Fibroblast of peridontal ligament (primary cell): ENCODE data around the gene CSN2.
"Not testable (repeated sequence)": the region's sequence is repeated elsewhere in the genome, so short reads cannot be mapped to it uniquely, and the experiment has no call there.

Source experiments
- DNase-seq: peaks from one replicate; pipeline ENCODE4 v3.0.0-alpha.2; 2010; ENCODE audit errors: extremely low read depth

Gene CSN2, protein sequence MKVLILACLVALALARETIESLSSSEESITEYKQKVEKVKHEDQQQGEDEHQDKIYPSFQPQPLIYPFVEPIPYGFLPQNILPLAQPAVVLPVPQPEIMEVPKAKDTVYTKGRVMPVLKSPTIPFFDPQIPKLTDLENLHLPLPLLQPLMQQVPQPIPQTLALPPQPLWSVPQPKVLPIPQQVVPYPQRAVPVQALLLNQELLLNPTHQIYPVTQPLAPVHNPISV

DNA sequence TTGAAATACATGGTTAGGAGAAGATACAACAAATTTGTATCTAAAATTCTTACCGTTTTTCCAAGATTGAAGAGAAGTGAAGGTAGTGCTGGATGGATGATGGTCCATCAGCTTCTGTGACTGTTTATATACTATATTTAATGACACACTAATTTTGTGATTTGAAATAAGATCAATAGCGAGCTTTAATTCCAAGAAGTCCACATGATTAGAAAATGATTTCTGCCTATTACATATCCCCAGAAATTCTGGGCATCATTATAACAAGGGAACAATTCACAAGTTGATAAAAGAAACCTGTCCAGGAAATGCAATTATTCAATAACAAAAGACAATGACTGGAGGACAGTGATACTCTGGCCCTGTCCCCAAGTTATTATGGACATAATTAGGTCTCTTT is at the start of gene CSN2:
TSS of gene CSN2 (minus strand) at position 101 of the 400 bp plus-strand sequence. CDS start 4,733 bp downstream, outside the sequence.
- no peak for DNase-seq

DNA sequence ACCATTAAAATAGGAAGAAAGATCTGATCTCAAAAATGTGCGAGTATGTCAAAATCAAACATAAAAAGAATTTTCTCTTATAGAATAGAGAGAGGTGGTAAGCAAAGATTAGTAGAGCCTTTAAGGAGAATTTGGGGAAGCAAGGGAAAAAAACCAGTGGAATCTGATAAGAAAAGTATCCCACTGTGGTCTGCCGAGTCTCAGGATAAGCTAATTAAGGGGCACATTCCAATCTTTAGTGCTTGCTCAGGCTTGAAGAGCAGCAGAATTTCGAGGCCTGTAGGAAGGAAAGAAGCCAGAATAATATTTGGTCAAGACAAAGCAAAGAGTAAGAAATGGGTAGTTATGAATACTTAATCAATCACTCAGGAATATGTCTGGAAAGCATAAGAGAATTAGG is 43.2 kb upstream of the CSN2 start:
- DNase-seq, result no peak

DNA sequence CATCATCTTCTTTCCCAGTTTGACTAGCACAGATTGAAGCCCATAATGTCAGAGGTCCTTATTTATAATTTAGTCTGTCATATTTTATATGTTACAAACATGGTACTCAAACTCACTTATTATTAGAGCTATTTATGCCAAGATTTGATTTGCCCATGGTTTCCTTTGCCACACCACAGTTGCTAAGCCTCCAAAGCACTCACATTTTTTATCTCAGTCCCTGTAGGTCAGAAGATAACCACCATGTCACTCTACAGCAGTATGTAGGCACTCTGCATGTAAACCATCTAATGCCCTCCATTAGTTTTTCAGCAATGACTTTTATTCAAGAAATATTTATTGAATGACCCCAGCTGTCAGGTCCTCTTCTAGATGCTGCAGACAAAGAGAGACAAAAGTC is 37.0 kb upstream of the CSN2 start:
- DNase-seq, result no peak

DNA sequence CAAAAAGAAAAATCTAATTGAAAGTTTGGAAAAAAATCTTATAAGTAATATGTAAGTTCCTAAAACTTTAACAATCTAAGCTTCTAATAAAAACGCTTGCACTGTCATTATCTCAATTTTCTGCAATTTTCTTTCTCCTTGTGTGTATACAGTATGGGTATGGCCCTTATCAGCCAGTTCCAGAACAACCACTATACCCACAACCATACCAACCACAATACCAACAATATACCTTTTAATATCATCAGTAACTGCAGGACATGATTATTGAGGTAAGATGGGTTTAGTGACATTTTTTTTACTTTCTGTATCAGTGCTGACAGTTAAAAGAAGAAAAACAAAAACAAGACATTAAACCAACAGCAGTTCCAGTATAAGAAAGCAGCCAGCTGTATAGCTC is 35.2 kb upstream of the CSN2 start:
- DNase-seq, result no peak

DNA sequence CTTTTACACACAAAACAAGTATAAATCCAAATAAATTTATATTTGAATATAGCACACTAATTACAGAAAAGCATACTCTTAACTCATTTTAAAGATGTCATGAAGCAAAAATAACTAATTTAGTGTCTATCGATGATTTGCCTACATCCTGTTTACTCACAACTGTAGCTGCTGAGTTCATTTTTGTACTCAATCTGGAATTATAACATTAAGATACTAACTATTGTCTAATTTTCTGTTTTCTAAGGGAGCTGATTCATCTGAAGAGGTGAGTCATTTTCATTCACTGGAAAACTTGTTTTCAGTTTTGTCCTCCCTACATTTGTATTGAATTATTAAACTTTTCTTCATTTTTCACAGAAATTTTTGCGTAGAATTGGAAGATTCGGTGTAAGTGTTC is 33.9 kb upstream of the CSN2 start:
- peak; percentile 3 for DNase-seq

DNA sequence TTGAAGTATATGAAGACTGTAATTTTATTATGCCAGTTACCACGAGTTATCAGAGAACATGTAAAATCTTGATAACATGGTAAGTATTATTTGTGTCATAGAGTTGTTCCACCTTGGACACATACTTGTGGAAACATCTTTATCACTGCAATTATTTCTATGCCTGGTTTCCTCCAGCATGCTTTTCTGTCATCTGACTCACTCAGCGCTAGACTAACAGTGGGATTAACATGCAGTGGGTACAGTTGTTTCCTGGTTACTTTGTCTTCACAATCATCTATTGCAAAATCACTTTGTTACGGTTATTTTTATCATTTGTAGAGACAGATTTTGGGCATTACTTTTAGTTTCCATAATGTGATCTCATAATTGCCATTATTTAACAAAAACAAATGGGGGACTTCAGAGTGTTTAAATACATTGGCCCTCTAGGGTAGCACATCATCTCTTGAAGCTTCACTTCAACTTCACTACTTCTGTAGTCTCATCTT is 30.0 kb upstream of the CSN2 start, which contains the start of gene STATH:
TSS of gene STATH (plus strand) at position 441 of the 491 bp plus-strand sequence. CDS start 2,472 bp downstream, outside the sequence.
- DNase-seq, result no peak

DNA sequence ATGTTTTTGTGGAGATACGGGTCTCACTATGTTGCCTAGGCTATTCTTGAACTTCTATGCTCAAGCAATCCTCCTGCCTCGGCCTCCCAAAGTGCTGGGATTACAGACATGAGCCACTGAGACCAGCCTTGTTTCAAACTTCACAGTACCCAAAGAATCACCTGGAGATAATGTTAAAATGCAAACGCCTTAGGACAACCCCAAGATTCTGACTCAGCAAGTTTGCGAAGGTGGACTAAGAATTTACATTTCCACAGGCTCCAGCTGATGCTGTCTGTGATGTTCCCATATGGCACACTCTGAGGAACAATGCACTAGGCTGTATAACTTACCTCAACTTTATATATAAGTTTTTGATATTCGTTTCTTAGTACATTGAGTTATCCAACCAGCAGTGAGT is 29.3 kb upstream of the CSN2 start:
- DNase-seq, result no peak

DNA sequence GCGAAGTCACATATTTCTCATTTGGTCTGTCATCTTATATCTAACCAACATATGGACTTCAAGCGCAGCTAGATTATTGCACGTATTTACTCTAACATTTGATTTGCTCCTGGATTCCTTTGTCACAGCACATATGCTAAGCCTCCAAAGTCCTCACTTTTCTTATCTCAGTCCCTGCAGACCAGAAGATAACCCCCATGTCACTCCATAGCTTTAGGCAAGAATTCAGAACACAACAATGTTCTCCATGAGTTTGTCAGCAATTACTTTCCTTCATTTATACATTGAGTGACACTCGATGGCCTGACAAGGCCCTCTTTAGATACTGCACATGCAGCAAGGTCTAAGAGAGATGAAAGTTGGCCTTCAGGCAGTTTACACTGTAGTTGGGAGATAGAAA is 25.5 kb upstream of the CSN2 start:
- DNase-seq, result no peak

DNA sequence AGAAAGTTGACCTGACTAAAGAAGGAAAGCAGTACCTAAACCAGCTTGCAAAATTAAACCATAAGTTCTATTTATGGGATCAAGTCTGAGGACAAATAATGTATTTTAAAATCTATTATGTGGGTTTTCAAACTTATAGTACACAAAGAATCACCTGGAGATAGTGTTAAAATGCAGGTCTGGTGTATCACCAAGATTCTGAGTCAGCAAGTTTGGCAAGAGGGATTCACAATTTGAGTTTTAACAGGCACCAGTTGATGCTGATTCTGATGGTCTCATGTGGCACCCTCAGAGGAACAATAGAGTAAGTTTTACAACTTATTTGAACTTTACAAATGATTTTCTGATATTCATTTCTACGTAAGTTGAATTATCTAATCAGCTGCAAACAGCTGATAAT is 21.1 kb upstream of the CSN2 start:
- DNase-seq, result no peak

DNA sequence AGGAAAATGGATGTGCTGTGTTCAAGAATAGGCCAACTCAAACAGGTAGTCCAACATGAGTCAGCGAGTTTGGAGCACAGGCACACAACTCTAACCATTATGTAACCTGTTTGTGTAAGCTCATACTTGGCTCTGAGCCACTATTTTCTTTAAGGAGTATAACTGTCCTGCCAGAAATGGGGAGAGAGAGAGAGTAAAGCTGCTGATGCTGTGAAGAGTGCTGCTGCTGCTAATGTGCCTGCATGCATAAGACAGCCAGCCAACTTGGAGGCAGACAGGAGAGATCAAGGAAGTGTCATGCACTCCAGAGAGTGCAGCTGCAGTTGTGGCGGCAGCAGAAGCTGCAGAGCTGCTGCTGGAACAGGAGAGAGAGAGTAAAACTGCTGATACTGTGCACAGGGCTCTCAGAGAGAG is 18.5 kb upstream of the CSN2 start:
- DNase-seq, result no peak

DNA sequence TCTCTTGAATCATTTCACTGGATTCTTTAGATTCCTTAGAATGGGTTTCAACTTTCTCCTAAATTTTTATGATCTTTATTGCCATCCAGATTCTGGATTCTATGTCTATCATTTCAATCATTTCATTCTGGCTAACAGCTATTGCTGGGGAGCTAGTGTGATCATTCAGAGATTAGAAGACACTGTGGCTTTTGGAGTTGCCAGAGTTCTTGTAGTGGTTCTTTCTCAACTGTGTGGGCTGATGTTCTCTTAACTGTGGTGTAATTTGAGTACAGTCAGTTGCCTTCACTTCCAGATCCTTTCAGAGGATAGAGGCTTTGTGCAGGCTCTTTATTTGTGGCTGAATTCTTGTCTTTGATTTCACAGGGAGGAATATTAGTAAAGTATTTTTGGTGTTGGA is 12.1 kb upstream of the CSN2 start:
- DNase-seq, result peak; percentile 50

DNA sequence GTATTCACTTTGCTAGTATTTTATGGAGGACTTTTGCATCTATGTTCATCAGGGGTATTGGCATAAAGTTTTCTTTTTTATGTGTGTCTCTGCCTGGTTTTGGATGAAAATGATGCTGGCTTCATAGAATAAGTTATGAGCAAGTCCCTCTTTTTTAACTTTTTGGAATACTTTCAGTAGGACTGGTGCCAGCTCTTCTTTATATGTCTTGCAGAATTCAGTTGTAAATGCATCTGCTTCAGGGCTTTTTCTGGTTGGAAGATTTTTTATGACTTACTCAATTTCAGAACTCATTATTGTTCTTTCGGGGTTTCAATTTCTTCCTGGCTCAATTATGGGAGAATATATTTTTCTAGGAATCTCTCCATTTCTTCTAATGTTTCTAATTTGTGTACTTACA is 9.1 kb upstream of the CSN2 start:
- peak; percentile 56 for DNase-seq

DNA sequence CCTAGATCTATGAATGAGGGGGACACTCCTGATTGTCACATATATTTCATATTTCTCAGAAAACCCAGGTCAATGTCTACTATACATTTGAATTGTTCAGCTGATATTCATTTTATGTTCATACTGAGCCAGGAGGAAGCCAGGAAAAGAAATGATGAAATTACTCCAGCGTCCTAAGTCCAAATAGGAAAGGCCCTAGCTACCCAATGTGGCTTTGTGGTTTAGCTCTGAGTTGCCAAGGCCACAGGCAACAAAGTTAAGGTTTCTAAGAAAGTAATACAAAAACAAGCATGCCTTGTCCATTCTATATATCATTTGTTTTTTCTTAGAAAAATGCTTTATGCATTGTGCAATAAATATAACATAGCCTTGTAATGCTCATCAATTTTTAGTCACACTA is 4.5 kb upstream of the CSN2 start:
- peak; percentile 41 for DNase-seq

DNA sequence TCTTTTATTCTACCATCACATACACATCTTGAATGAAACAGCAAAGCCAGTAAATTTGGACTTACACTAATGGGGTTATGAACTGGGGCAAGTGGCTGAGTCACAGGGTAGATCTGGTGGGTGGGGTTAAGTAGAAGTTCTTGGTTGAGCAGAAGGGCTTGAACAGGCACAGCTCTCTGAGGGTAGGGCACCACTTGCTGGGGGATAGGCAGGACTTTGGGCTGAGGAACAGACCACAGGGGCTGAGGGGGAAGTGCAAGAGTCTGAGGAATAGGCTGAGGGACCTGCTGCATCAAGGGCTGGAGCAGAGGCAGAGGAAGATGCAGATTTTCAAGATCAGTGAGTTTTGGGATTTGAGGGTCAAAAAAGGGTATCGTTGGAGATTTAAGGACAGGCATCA is 8.3 kb downstream of the CSN2 start:
- peak; percentile 3 for DNase-seq

DNA sequence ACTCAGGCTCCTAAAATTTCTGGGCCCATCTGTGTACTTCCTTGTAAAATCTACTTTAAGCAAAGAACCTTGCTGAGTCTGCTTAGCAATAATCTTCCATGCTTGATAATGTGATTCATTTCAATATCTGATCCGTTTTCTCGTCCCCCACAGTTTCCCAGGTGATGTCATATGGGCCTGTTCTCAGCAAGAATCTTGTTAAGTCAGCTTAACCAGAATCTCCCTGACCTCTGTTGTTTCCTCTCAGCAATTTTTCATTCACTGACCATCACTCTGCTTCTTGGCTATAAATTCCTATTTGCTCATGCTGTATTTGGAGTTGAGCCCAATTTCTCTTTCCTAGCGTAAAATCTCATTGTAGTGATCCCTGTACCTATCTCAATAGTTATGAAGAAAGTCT is 13.9 kb downstream of the CSN2 start:
- DNase-seq, result no peak

DNA sequence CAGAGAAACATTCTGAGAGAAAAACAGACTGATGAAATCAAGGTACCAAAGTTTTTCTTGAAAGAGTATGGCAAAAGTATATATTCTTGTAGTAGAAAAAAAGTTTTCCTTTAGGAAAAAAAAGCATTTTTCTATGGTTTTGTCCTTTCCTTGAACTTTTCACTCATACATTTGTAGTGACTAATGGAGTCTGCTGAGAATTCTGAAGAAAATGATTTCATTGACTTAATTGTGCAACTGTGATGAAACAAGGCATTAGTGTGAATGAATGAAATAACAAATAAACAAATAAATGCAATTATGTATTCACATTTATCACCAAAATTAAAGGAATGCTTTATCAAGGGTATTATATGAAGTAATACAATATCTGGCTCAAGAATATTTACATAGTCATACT is 29.0 kb downstream of the CSN2 start:
- peak; percentile 46 for DNase-seq

DNA sequence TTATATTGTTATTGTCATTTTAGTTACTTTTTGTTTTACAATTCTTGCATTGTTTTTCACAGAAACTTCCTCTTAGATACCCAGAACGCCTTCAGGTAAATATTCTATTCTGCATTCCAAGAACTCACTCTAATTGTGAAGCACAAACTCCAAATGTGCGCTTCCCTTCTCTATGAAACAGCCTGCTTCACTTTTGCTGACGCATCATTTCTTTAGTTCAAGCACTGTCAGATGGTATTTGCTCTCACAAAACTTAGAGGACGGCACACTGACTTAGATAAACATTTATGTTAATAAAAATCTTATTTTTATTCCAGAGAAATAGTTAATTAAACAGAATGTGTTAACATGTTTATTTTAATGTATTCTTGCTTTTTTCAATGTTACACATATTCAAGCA is 31.4 kb downstream of the CSN2 start:
- DNase-seq, result no peak

DNA sequence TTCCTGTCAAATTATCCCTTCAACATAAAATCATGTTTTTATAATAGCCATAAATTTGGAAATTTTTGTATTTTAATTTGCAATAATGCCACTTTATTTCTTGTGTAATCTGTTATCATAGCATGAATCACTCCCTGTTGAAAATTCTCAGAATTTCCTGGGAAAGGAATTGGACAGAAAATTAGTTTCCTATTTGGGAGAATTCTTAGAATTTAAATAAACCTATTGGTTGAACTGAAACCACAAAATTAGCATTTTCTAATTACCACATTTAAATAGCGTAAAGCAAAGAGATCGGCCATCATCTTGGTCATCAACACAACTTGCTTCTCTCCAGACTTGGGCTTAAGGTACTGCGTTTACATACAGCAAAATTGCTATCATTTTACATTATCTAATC is 34.8 kb downstream of the CSN2 start, which contains the start of gene CSN1S1:
TSS of gene CSN1S1 (plus strand) at position 301 of the 400 bp plus-strand sequence. CDS start 1,488 bp downstream, outside the sequence.
- no peak for DNase-seq

DNA sequence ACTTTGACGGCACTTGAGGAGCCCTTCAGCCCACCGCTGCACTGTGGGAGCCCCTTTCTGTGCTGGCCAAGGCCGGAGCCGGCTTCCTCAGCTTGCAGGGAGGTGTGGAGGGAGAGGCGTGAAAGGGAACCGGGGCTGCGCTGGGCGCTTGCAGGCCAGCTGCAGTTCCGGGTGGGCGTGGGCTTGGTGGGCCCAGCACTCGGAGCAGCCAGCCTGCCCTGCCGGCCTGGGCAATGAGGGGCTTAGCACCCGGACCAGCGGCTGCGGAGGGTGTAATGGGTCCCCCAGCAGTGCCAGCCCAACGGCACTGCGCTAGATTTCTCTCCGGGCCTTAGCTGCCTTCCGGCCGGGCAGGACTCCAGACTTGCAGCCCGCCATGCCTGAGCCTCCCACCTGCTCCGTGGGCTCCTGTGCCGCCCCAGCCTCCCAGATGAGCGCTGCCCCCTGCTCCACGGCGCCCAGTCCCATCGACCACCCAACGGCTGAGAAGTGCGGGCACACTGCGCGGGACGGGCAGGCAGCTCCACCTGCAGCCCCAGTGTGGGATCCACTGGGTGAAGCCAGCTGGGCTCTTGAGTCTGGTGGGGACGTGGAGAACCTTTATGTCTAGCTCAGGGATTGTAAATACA is 41.6 kb downstream of the CSN2 start:
- not testable (repeated sequence) for DNase-seq

DNA sequence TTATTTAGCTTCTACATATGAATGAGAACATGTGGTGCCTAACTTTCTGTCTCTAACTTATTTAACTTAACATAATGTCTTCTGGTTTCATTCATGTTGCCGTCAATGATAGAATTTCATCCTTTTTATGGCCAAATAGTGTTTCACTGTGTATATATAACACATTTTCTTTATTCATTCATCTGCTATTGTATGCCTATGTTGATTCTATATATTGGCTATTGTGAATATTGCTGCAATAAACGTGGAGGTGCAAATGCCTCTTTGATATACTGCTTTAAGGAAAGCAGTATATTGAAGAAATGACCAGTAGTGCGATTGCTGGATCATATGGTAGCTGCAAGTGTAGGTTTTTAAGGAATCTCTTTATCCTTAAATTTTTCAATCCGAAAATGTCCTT is 44.7 kb downstream of the CSN2 start:
- no peak for DNase-seq

DNA sequence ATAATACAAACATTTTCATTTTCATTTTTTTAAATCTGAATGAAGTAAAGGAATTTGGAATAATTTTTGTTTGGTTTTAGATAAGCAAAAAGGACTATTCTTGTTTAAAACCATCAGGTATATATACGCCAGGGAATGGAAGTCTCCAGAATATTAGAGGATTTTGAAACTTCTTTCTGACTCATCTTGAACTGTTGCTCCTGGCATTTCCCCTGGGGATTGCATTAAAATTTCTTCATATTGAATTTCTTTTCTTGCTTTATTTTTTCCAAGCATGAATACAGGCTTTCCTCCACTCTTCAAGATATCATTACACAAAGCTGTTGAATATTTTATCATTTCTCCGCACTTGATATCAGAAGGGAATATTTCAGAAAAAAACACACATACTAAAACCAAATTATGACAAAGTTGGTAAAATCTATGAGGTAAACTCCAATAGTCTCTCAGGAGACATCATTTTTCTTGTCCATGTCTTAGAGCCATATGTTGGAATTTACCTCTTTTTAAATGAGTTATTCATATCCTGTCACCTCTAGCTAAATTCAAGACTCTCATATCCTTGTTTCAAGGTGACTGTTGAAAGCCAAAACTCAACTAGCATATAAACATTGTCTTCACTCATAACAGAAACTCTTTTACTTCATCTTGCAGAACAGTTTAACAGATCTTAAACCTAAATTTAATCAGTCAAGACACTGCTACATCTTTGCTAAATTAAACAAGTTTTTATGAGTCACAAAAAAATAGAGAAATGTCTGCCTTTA is 55.3 kb downstream of the CSN2 start:
- DNase-seq, result peak; percentile 85

DNA sequence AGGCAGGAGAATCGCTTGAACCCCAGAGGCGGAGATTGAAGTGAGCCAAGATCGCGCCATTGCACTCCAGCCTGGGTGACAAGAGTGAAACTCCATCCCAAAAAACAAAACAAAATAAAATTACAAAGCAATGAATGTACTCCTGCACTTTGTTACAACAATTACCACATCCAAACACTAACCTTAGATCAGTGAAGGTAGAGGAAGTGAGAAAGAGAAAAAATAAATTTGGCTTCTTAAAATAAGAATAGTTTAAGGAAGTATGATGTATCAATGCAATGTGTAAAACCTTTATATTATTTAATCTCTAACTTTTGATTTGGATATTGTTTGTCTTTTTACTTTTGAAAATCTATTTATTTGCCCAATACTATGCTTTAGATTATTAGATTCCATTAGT is 56.3 kb downstream of the CSN2 start:
- DNase-seq, result no peak

DNA sequence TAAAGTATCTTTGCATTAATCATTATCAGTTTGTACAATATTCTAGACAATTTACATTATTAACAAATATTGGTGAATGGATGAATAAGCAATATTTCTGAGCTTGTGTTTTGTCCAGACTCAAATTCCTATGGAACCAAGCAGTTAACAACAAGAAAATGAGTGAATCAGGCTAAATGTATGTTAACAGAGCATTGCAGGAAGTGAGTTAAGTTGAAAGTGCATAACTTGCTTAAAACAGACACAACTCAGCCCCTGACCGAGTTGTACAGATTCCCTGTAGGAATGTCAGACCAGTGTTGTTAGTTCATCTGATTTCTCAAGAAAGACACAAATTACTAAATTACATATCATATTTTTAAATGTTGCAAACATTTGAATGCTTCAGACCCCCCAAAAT is 58.4 kb downstream of the CSN2 start:
- peak; percentile 37 for DNase-seq
